GM18526 (cell line): ENCODE measurements around the gene OSBPL10.

ENCODE experiments used
- POLR2A ChIP-seq: IDR thresholded peaks from 3 replicates; pipeline ENCODE4 v1.6.1; 2011; ENCODE audit not compliant: insufficient read length; ENCODE audit errors: extremely low read depth

The OSBPL10 gene

DNA sequence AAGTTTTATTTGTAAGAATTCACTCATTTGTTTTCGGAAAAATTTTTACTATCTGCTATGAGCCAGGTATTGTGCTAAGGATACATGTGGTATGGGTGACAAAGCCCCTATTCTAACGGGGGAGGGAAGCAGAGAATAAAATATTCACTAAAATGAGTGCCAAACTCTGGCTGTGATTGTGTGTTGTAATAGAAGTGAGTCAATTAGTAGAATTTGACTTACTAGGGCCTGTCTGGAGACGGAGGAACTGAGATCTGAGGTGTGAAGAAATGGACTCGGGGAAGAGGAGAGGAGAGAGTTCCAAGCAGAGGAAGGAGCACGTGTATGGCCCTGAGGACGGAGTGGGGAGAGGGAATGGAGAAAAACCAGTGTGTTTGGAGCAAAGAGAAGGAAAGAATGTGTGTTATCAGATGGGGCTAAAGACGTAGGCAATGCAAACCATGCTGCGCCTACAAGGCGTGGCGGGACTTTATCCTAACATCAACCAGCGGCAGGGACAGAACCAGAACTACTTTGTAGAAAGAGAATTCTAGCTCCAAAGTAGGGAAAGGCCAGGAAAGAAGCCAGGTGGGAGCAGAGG, 89.1 kb downstream of the OSBPL10 start:
- no peak for TF ChIP-seq POLR2A

DNA sequence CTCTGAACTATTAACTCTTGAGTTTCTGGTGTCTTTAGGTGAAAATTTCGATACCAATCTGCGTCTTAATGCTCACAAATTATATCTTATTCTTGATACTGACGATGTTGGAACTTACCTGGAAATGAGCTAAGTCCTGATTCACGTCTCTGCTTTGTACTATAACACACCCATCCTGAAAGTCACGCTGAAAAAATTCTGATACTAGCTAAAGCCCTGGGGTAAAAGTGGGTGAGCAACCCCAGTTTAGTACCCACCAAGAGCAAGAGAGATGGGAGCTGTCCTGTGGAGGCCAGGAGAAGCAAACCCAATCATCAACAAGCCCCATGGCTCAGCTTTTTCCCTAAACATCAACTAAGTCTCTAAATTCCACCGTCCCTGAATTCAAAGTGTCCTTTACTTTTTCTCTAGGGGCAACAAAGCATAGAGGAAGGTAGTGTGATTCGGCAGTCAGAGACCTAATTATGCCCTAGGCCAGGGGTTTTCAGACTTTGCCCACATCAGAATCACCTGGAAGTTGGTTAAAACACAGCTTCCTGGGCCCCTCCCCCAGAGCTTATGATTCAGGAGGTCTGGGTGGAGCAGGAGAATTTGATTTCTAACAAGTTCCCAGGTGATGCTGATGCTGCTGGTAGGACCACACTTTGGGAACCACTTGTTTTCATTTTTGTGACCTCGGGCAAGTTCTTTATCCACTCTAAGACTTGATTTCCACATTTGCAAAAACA, 90.2 kb downstream of the OSBPL10 start:
- no peak for TF ChIP-seq POLR2A

DNA sequence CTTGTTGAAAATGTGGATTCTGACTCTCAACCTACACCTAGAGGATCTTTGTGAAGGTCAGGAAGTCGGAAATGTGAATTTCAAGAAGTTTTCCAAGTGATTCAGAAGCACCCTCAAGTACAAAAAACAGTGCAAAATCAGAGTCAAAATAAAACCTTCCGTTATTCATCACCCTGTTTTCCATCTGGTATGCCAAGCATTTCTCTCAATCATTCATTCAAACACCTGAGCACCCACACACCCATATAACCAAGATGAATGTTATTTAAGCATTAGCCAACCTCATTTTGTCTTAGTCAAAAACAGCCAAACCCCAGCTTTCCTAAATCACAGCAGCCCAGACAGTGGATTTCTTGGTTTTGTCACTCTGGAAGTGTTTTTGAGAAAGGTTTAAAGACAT, 91.1 kb downstream of the OSBPL10 start:
- no peak for TF ChIP-seq POLR2A

DNA sequence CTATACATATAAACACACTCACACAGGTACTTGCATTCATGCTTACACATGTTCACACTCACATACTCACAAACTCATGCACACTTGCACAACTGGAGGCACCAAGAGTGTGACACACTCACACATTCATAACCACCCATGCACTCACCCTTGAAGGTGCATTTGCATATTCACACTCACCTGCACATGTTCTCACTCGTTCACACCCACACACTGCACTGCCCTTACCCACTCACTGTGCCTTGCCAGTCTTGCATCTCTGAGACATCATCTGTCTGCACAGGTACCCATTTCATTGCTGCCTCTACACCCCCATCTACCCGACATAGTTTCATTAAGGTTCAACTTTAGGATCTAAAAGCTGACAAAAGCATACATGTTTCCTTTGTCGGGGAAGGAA, 95.8 kb downstream of the OSBPL10 start:
- no peak for TF ChIP-seq POLR2A

DNA sequence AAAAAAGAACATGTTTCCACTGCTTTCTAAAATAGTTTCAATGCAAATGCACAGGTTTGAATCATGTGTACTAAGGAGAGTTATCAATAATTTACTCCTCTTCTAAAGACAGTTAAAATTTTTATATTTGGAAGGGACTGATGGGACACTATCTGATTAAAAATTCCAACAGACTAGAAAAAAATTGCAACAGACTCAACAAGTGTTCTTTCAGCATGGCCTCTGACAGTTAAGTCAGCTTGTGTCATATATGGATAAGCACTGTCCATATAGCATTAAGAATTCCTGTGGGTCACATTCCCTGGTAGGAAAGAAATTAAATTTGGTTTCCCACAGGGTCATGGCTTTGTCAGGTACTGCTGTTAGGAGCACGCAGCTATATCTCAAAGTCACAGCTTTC, 96.8 kb downstream of the OSBPL10 start:
- TF ChIP-seq POLR2A, result no peak

DNA sequence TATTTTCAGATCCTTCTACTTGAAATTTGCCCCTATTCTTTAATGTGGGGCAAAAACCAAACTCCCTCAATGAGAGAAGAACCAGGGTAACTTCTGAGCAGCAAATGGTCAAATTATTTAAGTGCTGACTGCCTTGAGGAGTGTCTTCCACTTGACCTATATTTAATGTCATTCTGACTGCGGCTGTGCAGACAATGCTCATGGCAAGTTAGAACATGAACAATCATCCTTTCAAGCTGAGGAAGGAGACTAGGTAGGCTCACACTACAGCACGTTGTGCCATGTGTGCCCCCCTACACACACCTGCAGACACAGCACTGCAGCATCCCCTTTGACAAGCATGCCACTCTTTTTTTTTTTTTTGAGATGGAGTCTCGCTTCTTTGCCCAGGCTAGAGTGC, 98.2 kb downstream of the OSBPL10 start:
- no peak for TF ChIP-seq POLR2A

DNA sequence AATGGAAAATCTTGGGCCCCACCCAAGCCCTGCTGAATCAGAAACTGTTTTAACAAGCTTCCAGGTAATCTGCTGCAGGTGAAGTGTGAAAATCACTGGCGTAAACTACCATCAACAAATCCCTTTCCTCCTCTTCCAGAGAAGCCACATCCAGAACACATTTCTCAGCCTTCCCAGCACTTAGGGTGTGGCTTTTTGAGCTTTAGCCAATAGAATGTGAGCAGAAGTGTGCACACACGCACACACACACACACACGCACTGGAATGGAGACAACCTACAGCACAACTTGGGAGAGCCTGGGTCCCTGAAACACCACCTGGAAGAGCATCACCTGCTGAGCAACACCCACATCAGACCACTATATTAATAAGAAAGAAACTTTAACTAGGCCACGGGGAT, 98.6 kb downstream of the OSBPL10 start:
- no peak for TF ChIP-seq POLR2A

DNA sequence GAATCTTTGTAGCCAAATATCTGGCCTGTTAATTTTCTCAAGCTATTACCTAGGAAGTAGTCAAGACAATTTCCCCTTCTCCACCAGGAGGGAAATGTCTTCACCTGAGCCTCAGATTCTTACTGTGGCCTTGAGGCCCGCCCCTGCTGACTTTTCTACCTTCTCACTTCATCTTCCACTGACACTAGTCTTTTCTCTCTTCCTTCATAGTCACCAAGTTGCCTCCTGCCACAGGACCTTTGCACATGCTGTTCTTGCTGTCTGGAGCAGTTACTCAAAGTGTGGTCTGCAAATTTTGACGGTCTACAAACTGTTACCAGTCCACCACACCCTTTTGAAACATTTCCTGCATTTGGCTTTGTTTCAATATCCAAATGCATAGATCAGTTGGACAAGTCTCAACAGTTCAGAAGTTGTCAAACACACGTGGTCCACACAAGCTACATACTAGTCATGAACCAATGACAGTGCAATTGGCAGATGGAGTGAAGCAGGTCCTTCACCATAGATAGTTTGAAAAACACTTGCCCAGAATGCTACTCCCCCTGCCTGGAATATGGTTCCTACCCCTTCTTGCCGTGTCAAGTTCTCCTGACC, 100.5 kb downstream of the OSBPL10 start:
- no peak for TF ChIP-seq POLR2A

DNA sequence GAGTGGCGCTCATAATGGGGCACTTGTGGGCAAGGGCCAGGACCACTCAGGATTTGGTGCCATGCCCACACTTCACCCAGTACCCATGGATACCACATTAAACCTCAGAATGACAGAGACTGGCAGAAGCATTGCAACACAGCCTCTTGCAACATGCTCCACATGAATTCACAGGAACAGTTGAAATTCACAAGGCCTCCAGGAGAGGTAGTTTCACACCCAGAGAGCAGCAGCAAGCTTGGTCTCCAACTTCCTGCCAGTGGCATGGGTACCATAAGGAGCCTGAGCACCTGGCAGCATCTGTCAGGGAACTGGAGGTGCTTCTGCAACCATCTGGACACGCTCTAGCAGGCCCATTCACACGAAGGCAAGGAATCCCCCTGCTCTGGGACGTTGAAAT, 101.0 kb downstream of the OSBPL10 start:
- TF ChIP-seq POLR2A, result no peak

DNA sequence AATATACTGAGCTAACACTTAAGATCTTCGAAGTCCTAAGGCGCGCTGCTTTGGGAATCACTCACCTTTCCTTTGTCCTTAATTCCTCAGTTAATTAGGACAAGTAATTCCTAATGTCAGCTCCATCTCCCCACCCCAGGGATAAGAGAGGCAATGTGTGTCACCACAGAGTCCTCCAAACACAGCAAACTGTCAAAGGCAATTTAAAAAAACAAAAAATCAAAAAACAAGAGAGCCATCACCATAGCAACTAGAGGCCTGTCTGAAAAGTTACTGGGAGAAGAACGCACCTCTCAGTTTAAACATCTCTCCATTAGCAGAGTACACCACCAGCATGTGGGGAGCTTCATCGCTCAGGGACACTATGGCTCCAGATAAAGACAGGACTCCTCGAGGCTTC, 101.7 kb downstream of the OSBPL10 start:
- no peak for TF ChIP-seq POLR2A

DNA sequence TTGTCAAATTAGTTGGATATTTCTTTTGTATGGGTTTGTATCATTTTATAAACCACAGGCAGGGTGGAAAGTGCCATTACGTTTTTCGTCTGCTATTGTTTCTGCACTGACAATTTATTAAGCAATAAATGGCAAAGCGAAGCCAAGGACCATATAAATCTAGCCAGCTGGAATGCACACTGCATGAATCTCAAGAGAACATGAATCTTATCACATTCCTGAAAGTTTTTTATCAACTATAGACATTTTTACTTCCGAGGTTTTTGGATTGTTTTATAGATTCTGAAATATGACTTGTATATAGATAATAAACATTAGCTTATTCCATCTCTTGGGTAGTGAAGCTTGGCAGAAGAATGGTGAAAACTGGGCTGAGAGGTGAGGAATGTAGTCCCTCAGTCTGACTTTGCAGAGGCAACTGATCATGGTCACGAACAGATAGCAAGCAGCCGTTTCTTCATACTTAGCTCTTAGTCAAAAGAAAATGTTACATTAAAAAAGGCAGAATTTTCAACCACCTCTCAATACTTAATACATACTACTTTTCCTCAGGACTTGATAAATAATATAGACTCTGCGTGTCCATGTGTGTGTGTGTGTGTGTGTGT, 102.7 kb downstream of the OSBPL10 start:
- no peak for TF ChIP-seq POLR2A

DNA sequence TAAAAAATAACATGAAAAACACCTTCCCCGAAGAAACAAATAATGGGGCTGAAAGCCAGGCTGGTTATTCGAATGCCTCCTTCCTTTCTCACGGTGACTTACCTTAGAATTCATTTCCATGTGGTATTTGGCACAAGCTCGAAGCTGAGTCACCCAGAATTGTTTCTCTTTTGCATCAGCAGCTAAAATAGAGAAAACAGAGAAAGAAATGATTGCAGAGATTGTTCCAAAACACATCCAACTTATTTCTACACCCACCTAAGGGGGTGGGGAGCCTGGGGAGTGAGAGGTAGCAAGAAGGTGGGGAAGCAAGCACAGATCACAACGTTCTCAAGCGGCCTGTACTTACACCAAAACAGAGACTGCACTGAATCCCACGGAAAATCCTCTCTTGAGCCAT, 104.7 kb downstream of the OSBPL10 start:
- no peak for TF ChIP-seq POLR2A

DNA sequence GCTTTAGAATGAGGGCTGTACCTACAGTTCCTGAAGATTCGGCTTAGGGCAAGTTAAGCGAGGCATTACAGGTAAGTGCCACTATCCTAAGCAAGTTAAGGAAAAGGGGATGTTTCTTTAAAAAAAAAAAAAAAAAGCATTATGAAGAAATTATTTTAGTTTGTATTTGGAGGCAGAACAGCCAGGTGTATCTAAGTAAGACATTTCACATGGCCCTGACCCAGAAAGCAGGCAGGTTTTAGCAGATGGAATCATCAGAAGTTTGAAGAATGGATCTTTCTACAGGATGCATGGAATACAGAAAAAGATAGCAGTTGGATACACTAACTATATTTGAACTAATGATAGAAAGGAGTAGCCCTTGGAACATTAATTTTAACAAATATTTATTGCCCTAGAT, 105.6 kb downstream of the OSBPL10 start:
- TF ChIP-seq POLR2A, result no peak

DNA sequence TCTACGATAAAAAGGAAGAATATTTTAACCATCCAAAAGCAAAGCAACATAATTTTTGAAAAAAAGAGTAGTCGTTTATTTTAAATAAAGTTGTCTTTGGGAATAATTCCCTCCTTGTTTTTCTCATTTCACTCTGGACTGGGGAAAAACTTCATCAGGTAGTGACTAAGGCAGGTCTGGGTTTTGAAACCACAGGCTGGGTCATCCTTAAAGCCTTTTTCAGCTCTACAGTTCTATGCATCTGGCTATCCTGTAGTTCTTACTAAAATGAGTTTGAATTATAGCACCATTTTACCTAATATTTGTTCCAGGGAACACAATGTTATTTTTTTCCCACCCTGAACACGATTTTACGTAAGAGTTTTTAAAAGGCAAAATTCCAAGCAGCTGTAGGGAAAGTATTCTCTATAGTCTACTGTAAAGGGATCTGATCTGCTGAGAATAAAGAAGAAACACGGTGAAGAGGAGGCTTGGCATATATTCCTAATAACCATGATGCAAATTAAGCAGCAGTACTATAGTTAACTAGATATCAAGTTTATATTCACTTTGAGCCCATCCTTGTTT, 107.7 kb downstream of the OSBPL10 start:
- TF ChIP-seq POLR2A, result no peak

DNA sequence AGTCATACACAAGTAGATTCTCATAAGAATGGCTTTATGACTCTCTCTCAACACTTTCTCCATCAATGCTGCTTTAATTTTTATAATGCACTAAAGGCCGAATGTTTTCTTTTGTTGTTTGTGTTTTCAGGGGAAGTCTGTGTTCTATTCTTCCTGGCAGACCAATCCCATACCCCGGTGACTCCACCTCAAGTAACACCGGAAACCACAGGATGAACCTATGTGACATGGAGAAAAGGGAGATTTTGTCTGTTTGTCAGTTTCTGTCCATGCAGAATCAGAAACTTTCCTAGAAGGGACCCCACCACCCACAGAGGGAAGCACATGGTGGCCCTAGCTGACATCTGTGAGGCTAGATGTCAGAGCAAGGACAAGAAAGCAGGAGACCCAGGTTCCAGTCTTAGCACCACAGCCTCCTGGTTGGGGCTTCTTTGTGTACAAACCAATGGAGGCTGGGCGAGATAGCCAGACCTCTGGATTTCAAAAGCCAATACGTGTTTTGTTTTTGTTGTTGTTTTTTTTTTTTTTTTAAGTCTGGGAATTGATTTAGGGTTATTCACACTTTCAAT, 109.0 kb downstream of the OSBPL10 start:
- no peak for TF ChIP-seq POLR2A

DNA sequence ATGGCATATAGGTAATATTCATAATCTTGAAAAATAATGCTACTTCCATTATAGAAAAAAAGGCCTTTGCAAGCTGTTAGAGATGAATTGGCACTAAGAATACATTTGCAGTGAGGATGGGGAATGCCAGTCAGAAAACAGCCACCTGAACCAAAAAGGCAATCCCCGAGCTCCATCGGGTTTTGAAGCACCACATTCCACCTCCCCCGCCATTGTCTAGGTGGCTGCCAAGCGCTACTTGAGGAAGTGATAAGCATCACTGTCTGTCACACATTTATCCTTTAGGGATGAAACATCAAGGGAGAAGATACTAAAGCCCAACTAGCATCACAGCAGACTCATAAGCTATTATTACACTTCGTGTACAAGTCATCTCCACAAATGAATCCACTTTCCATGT, 112.8 kb downstream of the OSBPL10 start:
- TF ChIP-seq POLR2A, result no peak
